Endometrium (tissue), 2 donors: ENCODE data around the gene LRRIQ1.
"Not testable (repeated sequence)": the region's sequence is repeated elsewhere in the genome, so short reads cannot be mapped to it uniquely, and the experiment has no call there.

Source experiments
- FAIRE-seq: peaks from 2 replicates; lab custom pipeline; 2012; peaks lifted over from hg19 to GRCh38; lab: Jason Lieb, UNC
- donor health status: control.
- donor health status: control.

Gene LRRIQ1

GRCh38 chr12:85036234-85036707 lies at the start of gene LRRIQ1, which contains the start of gene TSPAN19:
Gene LRRIQ1, plus strand, starts transcription at chr12:85036351. Its CDS starts 1,826 bp downstream, at chr12:85038177.
Gene TSPAN19, minus strand, starts transcription at chr12:85036277. Its CDS starts 6,331 bp downstream, at chr12:85029946.
- peak; percentile 55 for FAIRE-seq

- no peak for FAIRE-seq
These were observed 49.6 kb upstream of the LRRIQ1 start for GRCh38 chr12:84986586-84986985.

DNA sequence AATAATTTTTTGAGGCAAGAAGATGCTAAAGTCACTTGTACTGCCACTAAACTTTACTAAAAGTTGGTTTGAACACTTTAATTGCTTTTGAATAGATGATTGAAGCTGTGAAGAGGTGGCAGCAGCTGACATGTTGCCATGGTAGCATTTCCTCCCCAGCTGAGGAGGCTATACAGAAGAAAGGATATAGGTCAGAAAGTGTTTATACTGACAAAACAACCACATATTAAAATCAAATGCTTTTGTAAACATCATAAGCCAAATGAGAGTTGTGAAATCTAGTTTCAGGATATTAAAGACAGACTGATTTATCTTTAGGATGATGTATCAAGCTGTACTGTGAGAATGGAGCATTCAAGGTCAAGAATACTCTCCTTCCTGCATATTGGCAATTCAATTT lies 41.7 kb upstream of the LRRIQ1 start:
- no peak for FAIRE-seq

GRCh38 chr12:84995641-84996040 lies 40.5 kb upstream of the LRRIQ1 start:
- FAIRE-seq, result no peak

DNA sequence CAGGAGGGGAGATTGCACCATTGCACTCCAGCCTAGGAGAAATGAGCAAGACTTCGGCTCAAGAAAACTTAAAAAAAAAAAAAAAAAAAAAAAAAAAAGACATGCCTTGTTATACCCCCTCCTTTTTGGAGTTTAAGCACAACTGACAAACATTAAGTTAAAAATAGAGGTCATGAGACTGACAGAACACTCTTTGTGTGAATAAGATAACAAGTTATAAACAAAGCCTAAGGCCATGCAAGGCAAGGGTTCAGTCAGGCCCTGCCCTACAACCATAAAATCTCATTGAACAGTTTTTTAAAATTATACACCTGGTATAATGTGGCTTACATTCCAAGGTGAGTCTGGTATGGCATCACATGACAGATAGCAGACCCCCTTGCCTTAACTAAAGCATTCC lies 39.4 kb upstream of the LRRIQ1 start:
- FAIRE-seq, result no peak

- no peak for FAIRE-seq
These were observed 37.8 kb upstream of the LRRIQ1 start for GRCh38 chr12:84998341-84998740.

GRCh38 chr12:85000729-85001128 lies 35.4 kb upstream of the LRRIQ1 start:
- no peak for FAIRE-seq

DNA sequence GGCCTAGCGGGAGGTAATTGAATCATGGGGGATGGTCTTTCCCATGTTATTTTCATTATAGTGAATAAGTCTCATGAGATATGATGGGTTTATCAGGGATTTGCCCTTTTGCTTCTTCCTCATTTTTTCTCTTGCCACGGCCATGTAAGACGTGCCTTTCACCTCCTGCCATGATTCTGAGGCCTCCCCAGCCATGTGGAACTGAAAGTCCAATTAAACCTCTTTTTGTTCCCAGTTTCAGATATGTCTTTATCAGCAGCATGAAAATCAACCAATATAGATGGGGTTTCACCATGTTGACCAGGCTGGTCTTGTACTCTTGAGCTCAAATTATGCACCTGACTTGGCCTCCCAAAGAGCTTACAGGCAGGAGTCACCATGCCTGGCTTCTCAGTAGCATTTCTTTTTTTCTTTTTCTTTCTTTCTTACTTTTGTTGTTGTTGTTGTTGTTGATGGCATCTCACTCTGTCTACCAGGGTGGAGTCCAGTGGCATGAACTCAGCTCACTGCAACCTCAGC lies 33.3 kb upstream of the LRRIQ1 start:
- FAIRE-seq, result no peak

GRCh38 chr12:85004204-85004603 lies 31.9 kb upstream of the LRRIQ1 start:
- FAIRE-seq, result no peak

- FAIRE-seq, result not testable (repeated sequence)
These were observed 31.1 kb upstream of the LRRIQ1 start for GRCh38 chr12:85005047-85005446.

- FAIRE-seq, result no peak
These were observed 30.5 kb upstream of the LRRIQ1 start for GRCh38 chr12:85005615-85006014.

DNA sequence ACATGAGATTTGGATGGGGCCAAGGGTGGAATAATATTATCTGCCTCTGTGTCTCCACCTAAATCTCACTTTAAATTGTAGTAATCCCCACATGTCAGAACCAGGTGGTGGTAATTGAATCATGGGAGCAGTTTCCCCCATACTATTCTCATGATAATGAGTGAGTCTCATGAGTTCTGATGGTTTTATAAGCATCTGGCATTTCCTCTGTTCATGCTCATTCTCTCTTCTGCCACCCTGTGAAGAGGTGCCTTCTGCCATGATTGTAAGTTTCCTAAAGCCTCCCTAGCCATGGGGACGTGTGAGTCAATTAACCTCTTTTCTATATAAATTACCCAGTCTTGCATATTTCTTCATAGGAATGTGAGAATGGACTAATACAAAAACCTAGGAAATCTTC lies 29.9 kb upstream of the LRRIQ1 start:
- no peak for FAIRE-seq

DNA sequence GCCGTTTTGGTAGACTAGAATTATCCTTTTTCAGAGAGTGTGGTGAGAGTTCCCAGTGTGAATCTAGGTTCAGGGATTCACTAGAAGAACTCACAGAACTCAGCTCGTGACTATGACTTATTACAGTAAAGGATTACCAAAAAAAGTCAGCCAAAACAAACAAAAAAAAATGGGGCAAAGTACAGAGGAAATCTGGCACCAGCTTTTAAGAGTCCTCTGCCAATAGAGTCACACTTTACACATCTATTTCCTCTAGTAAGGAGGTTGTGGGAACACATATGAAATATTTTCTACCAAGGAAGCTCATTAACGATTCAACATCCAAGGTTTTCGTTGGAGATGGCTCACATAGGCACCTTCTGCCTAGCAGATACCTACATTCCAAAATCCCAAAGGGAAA lies 28.3 kb upstream of the LRRIQ1 start:
- FAIRE-seq, result no peak

DNA sequence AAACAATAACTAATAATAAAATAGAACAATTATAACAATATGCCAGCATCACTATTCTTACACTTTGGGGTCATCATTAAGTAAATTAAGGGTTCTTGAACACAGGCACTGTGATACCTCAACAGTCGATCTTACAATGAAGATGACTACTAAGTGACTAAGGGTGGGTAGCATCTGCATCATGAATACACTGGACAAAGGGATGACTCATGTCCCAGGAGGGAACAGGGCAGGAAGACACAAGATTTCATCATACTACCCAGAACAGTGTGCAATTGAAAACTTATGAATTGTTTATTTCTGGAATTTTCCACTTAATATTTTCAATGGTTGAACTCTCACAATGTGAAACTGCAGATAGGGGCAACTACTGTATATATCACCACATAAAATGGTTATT lies 19.7 kb upstream of the LRRIQ1 start:
- FAIRE-seq, result no peak

DNA sequence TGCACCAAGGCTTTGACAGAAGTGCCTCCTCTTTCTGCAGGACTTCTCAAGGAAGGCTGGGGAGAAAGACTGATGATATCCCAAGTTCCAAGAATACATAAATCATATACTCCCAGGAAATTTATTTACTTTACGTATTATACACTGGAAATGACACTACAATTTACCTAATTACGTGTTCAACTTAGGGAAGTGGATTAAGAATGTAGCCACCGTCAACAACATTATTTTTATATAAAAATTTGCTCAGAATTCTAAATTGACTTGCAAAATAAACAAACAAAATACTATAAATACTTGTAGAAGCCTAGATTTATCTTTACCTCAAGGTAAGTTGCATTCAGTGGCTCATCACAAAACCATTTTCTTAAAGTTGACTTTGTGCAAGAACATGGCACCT lies 19.0 kb upstream of the LRRIQ1 start:
- FAIRE-seq, result no peak

GRCh38 chr12:85017618-85018017 lies 18.5 kb upstream of the LRRIQ1 start:
- FAIRE-seq, result no peak

- FAIRE-seq, result no peak
These were observed 18.1 kb upstream of the LRRIQ1 start for GRCh38 chr12:85018098-85018497.

GRCh38 chr12:85029456-85029855 lies 6.7 kb upstream of the LRRIQ1 start:
- FAIRE-seq, result peak; percentile 39

- FAIRE-seq, result no peak
These were observed 582 bp downstream of the LRRIQ1 start for GRCh38 chr12:85036733-85037132.

DNA sequence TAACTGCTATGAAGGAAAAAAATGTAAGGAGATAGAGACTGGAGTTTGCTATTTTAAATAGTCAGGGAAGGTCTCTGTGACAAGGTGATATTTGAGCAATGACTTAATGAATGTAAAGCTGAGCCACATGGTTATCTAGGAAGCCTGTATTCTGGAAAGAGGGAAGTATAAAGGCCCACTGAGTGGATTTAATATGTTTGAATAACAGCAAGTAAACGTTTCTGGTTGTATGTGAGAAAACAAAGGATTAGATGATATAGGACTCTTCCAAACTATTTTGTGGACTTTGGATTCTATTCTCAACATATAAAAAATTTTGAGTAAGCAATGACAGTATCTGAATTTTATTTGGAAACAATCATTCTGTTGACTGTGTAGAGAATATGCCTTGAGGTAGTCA lies 5.2 kb downstream of the LRRIQ1 start:
- no peak for FAIRE-seq

DNA sequence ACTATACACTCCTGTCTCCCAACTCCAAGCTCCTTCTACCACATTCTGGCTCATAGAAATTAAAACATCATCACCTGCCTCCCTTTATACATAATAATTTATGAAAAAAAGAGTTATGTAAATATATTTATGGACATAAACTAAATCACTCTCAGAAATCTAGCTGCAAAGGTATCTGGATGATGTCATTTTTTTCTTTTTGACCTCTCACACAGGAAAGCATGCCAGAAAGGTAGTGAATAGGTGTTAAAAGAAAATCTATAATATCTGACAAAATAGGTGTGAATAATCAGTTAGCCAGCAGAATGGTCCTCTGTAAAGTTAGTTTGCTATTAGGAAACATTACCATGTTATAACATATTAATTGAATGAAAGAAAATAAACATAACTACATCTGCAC lies 7.7 kb downstream of the LRRIQ1 start:
- no peak for FAIRE-seq

DNA sequence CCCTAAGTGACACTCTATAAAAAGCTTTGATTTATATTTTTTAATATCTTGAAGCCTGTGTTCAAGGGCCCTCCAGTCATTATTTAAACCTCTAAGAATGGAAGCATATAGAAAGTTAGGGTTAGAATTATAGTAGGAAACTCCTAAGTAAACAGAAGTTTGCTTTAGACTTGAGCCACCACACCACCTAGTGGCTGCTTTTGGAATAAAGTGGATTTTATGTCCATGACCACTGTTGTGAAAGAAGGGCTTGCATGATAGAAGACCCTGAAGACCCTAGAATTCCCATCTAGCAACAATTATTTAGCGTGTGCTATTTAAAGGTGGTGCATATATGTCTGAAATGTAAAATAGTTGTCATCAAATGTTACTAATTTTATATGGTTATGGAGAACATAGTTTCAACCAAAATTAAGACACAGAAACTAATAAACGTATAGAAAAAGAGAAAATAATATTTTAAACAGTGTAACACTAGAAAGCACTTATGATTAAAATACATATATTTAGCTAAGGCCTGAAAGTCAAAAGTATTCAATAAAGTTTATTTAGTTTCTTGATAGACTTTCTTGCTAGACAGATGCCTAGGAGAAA lies 21.3 kb downstream of the LRRIQ1 start:
- no peak for FAIRE-seq

DNA sequence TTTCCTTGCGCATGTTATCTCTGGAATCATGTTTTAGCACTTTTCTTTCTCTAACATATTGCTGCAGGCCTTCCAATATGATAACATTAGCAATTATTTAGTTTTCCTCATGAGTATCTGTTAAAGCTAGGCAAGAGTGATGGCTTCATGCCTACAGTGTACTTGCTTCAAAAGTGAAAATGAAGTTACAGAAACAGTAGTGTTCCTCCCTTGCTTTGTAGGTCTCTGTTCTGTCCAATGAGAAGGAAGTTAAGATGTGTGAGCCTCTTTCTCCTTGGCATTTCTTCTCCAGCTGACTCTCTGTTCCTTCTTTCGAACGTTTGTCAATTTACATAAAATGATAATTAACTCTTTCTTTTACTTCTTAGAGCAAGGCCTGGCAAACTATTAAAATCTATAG lies 22.2 kb downstream of the LRRIQ1 start:
- FAIRE-seq, result no peak

GRCh38 chr12:85059594-85059993 lies 23.4 kb downstream of the LRRIQ1 start:
- no peak for FAIRE-seq
